ENCODE data around the gene RHNO1.

RHNO1 gene, protein sequence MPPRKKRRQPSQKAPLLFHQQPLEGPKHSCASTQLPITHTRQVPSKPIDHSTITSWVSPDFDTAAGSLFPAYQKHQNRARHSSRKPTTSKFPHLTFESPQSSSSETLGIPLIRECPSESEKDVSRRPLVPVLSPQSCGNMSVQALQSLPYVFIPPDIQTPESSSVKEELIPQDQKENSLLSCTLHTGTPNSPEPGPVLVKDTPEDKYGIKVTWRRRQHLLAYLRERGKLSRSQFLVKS

DNA sequence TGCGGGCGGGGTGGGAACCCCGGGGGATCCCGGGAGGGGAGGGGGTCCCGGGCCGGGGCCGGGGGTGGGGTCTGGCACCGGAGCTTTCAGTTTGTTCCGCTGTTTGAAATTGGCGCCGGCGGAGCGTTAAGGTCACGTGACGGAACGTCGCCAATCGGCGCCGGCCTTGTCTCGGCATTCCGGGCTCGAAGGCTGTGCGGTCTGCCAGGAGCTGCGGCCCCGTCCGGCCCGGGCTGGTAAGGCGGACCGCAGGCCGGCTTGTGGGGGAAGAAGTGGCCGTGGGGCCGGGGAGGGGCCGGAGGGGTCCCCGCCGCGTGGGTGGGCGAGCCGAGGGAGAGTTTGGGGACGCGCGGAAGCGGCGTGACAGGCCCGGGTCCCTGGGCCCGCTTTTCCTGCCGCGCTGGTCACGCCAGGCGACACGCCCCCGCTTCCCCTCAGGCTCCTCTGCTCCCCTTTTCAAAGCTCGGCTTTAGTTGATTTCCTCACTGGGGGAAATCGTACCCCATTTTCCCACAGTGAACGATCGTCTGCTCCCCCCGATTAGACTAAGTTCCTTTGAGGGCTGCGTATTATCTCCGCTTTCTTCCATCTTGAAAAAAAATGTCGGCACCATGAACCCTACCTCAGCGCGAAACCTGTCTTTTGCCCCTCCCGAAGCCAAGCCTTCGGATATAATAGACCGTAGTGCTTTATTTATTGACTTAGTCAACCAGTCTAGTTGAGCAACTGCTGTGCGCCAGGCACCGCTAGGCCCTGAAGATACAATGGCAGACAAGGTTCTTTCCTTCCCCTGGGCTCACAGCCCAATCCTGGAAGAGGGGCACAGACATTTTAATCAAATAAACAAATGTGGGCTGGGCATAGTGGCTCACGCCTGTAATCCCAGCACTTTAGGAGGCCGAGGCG is at the start of gene RHNO1, which contains the start of gene FOXM1:
RHNO1 (plus strand) TSS at position 177 of the 906 bp plus-strand sequence. CDS start 8,144 bp downstream, outside the sequence.
FOXM1 (minus strand) TSS at position 128 of the 906 bp plus-strand sequence. CDS start 2,696 bp downstream, outside the sequence.
- peak; percentile 82 for DNase-seq

DNA sequence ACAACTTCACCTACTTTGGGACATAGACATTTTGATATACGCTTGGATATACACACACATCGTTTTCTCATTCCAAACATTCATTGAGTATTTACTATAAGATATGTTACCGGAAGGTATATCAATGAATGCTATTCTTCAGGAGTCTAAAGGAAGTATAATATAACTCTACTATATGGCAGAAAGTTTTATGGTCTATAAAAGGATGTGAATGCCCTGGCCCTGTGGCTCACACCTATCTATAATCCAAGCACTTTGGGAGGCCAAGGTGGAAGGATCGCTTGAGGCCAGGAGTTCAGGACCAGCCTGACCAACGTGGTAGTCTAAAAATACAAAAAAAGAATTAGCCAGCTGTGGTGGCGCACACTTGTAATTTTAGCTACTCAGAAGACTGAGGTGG is 47.7 kb upstream of the RHNO1 start:
- no peak for DNase-seq

DNA sequence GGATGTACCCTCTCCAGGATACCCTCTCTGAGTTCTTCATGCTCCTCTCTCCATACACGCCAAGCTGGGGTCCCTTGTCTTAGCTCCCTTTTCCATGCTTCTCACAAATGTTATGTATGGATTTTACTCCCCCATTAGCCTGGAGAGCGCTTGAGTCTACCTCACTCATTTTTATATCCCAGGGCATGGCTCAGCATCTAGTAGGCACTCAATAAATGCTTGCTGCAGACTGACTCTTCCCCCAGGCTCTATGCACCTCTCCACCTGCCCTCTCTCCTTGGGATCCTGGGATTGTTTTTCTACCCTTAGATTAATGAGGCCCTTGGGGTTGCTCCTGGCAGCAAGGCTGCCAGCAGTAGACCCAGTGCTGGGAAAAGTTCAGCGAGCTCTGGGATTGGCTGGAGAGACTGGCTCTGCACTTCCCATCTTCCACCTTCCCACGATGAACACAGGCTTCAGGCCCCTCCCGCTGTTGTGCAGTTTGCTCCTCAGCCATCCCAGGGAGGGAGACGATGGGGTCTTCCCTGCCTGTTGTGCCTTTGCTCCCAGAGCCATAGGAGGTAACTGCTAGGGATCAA is 44.4 kb upstream of the RHNO1 start:
- no peak for DNase-seq

DNA sequence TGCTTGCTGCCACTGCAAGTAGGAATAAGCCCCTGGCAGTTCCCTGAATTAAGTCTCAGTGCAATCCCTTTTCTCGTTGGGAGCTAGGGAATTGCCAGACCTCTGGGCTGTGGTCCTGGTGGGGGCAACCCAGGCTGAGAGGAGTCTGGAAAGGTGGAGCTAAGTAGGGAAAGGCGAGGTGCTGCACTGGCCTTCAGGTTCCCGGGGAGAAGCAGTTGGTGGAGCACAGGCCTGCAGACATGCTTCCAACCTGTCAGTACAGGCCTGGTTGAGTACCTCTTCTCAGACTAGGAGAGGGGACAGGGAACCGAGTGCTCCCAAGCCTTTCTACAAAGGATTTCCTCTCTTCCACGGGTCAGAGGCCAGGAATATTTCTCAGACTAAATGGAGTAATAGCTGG is 43.7 kb upstream of the RHNO1 start:
- peak; percentile 23 for DNase-seq

DNA sequence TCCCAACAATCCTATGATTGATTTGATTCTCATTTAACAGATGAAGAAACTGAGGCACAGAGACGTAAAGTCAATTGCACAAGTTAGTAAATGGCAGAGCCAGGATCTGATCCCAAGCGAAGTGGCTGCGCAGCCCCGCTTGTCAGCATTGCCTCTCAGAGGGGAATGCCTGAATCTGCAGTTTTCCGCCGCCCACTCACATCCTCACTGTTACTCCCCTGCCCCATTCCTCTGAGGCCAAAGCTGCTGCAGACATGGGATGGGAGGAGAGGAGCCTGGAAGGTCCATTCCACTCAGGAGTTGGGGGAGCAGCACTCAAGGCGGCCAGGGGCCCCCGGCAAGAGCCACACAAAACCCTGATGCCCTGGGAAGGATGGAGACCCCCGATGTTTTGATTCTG is 43.2 kb upstream of the RHNO1 start:
- DNase-seq = no peak

DNA sequence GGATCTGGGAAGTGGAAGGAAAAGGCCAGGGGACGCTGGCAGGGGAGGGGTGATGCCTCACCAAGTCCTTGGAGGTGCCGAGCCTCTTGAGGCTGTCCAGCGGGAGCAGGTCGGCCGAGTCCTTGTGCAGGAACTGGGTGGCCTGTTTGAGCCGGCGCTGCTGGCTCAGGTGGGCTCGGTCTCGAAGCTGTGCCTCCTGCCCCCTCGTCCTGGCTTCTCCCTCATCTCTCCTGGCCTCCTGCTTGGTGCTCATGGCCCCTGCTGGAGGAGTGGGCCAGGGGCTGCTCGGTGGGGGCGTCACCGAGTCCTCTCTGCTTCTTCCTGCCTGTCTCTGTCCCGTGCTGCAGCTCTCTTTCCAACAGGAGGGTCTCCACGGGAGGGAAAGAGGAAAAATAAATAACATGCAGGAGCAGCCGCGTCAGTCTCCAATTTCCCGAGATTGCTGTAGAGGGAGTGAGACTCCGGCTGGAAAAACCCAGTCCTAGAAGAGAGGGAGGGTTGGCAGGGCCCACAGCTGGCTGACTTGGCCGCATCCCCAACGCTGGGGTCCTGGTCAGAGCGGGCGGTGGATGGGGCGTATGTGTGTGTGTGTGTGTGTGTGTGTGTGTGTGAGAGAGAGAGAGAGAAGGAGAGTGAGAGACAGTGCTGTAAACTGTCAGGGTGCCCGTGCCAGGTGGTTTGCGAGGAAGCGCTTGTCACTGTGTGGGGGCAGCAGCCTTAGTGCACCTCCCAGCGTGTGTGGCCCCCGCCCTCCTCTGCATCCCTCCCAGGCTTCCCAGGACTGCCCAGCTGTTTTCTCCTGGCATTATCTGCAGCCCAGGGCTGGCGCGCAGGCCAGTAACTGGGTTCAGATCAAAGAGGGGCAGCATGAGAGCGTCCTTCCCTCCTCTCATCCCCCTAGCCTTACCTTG is 42.2 kb upstream of the RHNO1 start, which contains the start of gene NRIP2:
NRIP2 (minus strand) TSS at position 455 of the 911 bp plus-strand sequence; CDS start at position 403, 52 bp downstream.
- peak; percentile 78 for DNase-seq

DNA sequence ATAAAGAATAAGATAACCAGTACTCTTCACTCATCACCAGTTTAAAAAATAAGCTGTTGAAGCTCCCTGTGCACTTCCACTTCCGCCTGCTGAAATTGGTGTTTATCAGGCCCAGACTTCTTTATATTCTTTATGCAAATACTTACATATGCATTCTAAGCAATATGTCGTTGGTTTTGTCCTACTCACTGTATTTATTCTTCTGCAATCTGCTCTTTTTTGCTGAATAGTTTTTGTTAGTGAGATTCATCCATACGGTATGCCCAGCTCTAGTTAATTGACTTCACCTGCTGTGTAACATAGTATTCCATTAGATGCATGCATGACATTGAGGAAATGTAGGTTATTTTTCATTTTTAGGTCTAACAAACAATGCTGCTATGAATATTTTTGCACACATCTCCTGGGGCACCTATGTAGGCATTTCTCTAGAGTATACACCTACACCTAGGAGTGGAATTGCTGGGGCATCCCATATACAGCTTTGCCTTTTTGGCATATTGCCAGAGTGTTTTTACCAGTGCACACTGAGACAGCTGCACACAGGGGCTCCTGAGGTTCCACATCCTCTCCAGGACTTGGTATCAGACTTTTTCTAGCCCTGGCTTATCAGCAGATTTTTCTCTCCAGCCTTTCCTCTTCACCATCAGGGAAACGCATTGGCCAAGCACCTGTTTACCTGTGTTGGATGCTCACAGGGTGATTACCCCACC is 41.2 kb upstream of the RHNO1 start:
- DNase-seq = no peak

DNA sequence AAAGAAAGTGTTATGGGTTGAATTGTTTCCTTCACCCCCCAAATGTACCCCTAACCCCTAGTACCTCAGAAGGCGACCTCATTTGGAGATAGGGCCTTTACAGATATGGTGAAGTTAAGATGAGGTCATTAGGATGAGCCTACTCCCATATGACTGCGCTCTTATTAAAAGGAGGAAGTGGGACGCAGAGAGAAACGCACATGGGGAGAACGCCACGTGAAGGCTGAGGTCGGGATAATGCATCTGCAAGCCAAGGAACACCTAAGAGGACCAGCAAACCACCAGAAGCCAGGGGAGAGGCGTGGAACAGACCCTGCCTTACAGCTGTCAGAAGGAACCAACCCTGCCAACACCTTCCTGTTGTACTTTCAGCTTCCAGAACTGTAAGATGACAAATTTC is 40.4 kb upstream of the RHNO1 start:
- DNase-seq = no peak

DNA sequence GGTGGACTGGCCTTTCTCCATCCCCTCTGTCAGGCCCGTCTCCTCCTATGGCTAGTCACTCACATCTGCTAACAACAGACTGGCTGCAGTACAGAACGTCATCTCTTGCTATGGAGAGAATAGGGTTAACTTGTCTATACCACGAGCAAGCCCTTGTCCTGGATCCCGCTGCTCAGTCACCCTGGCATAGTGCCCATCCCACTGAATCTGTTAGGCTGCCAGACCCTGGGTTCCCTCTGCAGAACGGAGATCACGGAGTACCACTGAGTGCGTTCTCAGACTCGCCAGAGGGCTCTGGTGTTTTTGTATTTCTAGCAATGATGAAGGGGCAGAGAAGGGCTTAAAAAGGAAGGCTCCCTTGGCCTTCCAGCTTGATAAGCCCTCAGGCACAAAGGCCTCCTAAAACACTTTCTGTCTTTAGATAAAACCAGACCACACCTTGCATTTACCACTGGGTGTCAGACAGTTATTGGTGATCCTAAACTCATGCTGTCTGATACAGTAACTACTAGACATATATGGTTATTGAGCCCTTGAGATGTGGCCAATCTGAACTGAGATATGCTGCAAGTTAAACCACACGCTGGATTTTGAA is 35.9 kb upstream of the RHNO1 start:
- DNase-seq = no peak

DNA sequence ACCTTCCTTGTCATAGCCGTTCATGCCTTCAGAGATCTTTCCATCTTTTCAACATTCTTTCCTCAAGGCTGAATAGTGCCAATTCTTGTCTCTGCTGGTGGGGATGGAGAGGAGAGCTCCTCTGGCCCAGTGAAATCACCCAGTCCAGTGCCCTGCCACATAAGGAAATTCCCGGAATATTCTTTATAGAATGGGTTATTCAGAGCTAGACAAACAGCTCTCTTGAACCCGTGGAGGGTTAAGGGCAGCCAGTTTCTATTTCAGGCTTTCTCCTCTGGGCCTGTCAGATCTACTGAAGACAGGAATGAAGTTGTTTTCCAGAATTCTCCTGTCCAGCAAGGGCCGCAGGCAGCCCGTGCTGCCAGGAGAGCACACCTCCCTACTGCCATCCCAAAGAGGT is 34.1 kb upstream of the RHNO1 start:
- no peak for DNase-seq

DNA sequence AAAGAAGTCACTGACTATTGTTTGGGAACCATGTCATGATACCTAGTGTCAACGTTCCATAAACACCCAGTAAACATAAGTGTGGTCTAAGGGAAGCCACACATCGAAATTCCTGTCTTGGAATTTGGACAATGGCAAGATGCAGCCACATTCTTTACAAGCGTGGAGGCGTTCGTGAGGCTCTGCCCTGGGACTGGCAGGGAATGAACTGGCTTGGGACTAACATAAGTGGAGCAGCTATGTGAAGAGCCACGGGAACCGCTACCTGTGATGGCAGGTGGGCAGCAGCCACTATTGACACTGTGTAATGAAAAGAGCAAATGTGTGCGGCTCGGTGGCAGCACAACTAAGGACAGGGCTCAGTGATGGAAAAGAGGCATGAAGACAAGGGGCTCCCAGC is 32.2 kb upstream of the RHNO1 start:
- DNase-seq = no peak

DNA sequence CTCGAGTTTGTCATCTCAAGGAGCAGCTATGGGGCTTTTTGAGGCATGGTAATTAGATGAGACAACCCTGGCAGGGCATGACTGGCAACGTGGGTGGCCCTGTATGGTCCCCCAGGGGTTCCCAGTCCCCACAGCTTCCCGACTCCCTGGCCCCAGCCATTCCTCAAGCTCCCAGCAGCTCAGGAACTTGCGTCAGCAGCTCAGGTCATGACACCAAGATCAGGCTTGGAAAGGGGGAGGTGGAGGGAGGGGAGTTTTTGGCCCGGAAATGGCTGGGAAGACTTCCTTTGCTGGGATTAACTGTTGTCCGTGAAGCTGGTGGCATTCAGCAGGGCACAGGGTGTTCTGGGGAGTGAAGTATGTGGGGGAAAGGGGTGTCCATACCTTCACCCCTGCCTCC is 31.7 kb upstream of the RHNO1 start:
- DNase-seq = no peak

DNA sequence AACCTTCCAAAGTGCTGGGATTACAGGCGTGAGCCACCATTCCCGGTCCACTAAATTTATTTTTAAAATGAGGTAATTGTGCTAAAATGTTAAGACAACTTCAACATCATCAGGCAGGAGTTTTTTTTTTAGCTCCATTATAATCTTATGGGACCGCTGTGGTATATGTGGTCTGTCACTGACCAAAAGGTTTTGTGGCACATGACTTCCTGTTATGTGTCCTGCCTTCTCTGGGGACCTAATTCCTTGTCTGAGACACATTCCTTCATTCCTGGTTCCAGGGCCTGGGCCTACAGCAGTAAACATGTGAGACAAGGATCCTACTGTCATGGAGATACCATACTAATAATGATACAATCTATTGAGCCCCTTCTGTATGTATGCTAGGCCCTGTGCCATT is 25.1 kb upstream of the RHNO1 start:
- no peak for DNase-seq

DNA sequence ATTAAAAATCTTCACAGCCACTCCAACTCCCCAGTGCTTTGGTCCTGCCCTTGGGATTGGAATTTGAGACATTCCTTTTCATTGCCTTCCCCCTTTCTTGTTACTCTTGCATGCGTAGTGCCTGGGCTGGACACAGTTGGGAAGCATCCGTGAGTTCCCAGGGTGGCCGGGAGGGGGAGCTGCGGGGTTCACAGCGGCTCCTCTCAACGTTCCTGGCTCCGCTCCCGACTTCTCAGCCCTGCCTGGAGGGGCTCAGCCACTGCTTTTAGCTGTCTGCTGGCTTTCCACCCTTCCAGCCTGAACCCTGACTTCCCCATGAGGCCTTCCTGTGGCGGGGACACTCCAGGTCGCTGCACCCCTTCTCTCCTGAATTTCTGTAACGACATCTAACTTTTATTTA is 23.4 kb upstream of the RHNO1 start:
- peak; percentile 72 for DNase-seq

DNA sequence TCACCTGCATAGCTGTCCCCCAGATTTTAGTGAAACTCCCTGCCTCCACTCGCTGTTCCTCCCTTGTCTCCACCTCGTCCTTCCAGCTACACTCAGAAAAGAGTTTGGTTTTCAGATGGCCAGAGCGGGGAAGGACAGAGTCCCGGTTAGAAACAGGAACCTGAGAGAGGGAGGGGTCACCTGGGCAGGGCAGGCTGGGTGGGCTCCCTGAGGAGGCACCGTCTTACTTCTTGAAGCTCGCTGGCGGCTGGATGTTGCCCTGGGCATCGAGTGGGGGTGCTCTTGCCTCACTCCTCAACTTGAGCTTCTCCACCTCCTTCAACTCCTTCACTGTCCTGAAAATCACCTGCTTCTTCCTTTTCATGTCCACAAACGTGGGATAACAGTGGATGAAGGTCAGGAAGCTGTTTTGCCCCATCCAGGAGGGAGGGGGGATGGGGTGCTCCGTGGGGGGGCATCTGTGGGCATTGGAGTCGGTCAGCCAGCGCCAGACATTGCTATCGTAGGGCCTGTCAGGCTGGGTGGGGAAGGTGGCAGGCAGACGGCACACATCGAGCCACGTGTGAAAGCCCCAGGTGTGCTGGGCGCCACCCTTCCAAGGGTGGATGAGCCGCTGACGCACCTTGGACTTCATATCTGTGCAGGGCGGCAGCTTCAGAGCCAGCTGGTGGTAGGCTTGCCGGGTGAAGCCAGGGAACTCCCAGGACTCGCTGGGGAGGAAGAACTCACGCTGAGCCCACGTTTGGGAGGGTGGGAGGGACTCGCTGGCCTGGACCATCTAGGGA is 22.2 kb upstream of the RHNO1 start:
- no peak for DNase-seq

DNA sequence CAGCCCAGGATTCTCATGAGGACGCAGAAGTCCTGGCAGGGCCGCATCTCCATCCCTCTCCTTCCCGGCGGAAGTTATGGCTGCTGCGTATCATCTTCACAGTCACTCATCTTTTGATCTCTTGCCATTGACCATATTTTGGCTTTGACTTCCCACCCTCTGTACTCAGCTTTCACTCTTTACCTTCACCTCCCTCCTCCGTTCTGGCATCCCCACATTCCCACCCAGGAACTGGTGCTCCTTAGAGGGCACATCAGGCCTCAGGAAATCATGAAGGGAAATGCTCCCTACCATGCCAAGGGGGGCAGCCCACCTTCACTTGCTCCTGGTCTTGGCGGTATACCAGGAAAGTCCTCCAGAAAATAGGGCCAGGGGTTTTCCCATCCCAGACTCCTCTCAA is 21.5 kb upstream of the RHNO1 start:
- no peak for DNase-seq

DNA sequence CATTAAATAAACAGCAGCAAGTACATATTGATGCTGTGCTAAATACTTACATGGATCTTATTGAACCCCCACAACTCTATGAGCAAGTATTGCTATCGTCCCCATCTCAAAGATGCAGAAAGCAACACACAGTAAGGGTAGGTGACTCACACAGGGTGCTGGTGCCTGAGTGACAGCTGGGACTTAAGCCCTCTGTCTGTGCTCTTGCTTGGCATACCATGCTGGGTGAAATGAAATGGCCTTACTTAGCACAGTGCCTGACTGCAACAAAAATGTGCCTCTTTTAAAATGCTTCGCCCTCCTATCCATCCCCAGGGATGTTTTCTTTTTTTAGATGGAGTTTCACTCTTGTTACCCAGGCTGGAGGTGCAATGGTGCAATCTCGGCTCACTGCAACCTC is 21.0 kb upstream of the RHNO1 start:
- no peak for DNase-seq

DNA sequence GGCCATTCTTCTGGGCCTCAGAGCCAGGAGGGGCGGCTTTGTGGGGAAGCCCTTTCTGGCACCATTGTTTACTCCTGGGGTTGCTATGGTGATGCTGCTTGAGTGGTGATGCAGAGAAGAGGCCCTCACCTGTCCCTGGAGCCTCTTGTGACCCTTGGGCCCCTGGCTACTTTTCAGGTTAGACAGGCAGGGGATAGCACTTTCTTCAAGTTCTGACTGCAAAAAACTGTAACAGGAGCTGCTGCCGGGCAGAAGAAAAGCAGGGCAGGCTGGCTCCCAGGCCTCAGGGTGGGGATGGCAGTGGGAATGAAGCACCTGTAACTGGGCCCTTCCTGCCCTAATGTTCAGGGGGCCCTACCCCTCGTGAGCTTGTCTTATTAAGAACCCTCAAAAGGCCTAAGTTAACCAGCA is 20.0 kb upstream of the RHNO1 start, which contains the start of gene TEX52:
TEX52 (minus strand) TSS at position 19 of the 411 bp plus-strand sequence; CDS start at position 6, 13 bp downstream.
- DNase-seq = peak; percentile 78

DNA sequence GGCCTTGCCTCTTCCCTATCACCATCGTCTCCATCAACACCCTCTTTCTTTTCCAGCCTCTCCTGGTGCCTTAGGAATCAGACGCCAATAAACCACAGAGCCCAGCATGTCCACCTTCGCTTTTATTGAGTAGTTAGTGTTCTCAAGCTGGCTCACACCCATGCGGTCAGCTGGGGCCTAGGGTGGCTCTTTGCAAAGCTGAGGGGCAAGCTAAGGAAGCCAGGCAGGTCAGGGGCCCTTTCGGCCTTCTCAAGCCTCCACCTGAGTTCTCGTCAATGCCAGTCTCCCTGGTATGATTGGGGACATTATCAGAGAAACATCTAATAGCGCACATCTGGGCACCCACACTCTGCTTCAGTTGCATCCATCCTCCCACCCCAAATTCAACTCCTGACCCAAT is 19.4 kb upstream of the RHNO1 start:
- no peak for DNase-seq

DNA sequence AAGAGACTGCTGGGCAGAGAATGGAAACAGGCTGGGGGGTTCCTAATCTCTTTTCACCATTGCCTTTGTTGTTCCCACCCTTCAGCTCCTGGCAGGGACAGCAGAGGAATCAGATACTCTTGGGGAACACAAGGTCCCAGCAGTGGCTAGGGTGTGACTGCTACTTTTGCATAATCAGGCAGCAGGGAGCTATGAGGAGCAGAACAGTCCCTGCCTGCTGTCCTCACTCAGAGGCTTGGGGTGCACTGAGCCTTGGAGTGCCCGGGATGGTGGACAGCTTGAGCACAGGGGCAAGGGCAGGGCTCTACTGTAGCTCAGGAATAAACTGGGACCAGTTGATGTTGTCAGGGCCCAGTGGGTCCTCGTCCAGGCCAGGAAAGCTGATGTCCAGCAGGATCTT is 18.7 kb upstream of the RHNO1 start:
- no peak for DNase-seq
